Cardiac fibroblast (primary cell): Measurements from ENCODE around the gene NENF.

Experiments
- DNase-seq, 2 donors: peaks; one replicate each; pipeline versions ENCODE4 v3.0.0 to v3.0.0-alpha.2; 2010; ENCODE audit warnings: low read depth in 2 of 2
- H3K4me3 ChIP-seq, 2 donors: replicated peaks in 1 of 2; 1 replicate in 1 of 2; 2 replicates in 1 of 2; pipeline ENCODE4 v1.5.1; 2011; ENCODE audit warnings: low read depth in 2 of 2, low read length in 2 of 2, mild to moderate bottlenecking in 2 of 2, moderate library complexity in 1 of 2
- CTCF ChIP-seq: IDR thresholded peaks from one replicate; pipeline ENCODE4 v1.5.1; 2011; ENCODE audit warnings: low read depth, mild to moderate bottlenecking, low read length, inconsistent platforms

The NENF gene

GRCh38 chr1:212457740-212458338 is 25.1 kb downstream of the NENF start:
- peak; percentile 57 to 74 for DNase-seq
- peak; percentile 62 for TF ChIP-seq CTCF
- no peak overlapping the region for H3K4me3 ChIP-seq

- no peak for TF ChIP-seq CTCF
These were observed 26.1 kb downstream of the NENF start for GRCh38 chr1:212458817-212459216.

GRCh38 chr1:212459656-212460055 is 26.9 kb downstream of the NENF start:
- TF ChIP-seq CTCF = no peak
- no peak for DNase-seq
- no peak overlapping the region for H3K4me3 ChIP-seq

More at GRCh38 chr1:212458817-212459216, 26.1 kb downstream of the NENF start:
- H3K4me3 ChIP-seq = no peak overlapping the region
- no peak for DNase-seq

- TF ChIP-seq CTCF = no peak
- no peak overlapping the region for H3K4me3 ChIP-seq
These were observed 27.7 kb downstream of the NENF start for GRCh38 chr1:212460376-212460775.

GRCh38 chr1:212461916-212462660 is 29.4 kb downstream of the NENF start:
- no peak for DNase-seq
- H3K4me3 ChIP-seq = no peak overlapping the region
- no peak for TF ChIP-seq CTCF

More at GRCh38 chr1:212460376-212460775, 27.7 kb downstream of the NENF start:
- DNase-seq = no peak

GRCh38 chr1:212463565-212464285 is 31.0 kb downstream of the NENF start:
- no peak overlapping the region for H3K4me3 ChIP-seq
- TF ChIP-seq CTCF = no peak
- no peak for DNase-seq
